Natural killer cell treated with Interleukin-12 subunit alpha and Interleukin-12 subunit beta and Interleukin-15 and Interleukin-18, amount 100 ng/mL, for 72 hours (primary cell): Measurements from ENCODE around the gene LACTB. TPM values are rescaled to one million over a fixed set of nuclear protein-coding genes. Genes with fewer than 3 reads are reported as not detected.

Source experiments
- ATAC-seq, 2 donors: fragments of 150-1000 bp; cut with Tn5 transposase in 1 of 2; sonication (Bioruptor Pico), chemical (Tn5 transposase) in 1 of 2; 2 replicates each; pipeline ENCODE4 v1.10.0; 2021
- DNase-seq: peaks from one replicate; pipeline ENCODE4 v3.0.0; 2022; ENCODE audit warnings: low spot score
- H3K27ac Mint-ChIP-seq, 2 donors: 1 replicate in 1 of 2; 2 replicates in 1 of 2; pipeline ENCODE4 v1.8.0; 2022; ENCODE audit warnings: mixed read lengths in 2 of 2, mild to moderate bottlenecking in 1 of 2, moderate library complexity in 1 of 2
- H3K27me3 Mint-ChIP-seq, 2 donors: 1 replicate in 1 of 2; 2 replicates in 1 of 2; pipeline ENCODE4 v1.8.0; 2022; ENCODE audit warnings: mixed read lengths in 2 of 2
- H3K36me3 Mint-ChIP-seq: one replicate; pipeline ENCODE4 v1.8.0; 2022; ENCODE audit warnings: mixed read lengths
- H3K4me1 Mint-ChIP-seq, 2 donors: 1 replicate in 1 of 2; 2 replicates in 1 of 2; pipeline ENCODE4 v1.8.0; 2022; ENCODE audit warnings: low read depth in 2 of 2, mixed read lengths in 2 of 2, mild to moderate bottlenecking in 1 of 2
- H3K4me3 Mint-ChIP-seq: one replicate; pipeline ENCODE4 v1.8.0; 2022; ENCODE audit warnings: mixed read lengths
- H3K9me3 Mint-ChIP-seq: 2 replicates; pipeline ENCODE4 v1.8.0; 2022; ENCODE audit warnings: mixed read lengths
- total RNA-seq, 2 donors: library from RNA; stranded (reverse); gene quantifications; one replicate each; pipeline ENCODE4 v1.2.3, GENCODE V29; 2022

The LACTB gene
- 10 to 100 TPM; 16.7 to 43.6 TPM for total RNA-seq

GRCh38 chr15:63121382-63122001 is at the start of gene LACTB:
LACTB (plus strand) TSS chr15:63121861; CDS start chr15:63121872, 11 bp downstream.
- Mint-ChIP-seq H3K4me3 (peak within 1 kb of the TSS; percentile 91), H3K4me1 (peaks cover 14 to 21% of the 10 kb centered on the region in 2 donors), H3K27me3 (no peaks in the 10 kb centered on the region), H3K27ac (peak within 1 kb of the TSS; percentile 79 to 92), H3K9me3 (no peaks in the 10 kb centered on the region), H3K36me3 (peaks cover 22% of the 10 kb centered on the region)
- ATAC-seq (peak; percentile 92), DNase-seq (peak; percentile 88)

- DNase-seq (no peak), ATAC-seq (no peak)
- H3K27me3 Mint-ChIP-seq, result no peaks in the 10 kb centered on the region
- H3K27ac Mint-ChIP-seq, result no peak overlapping the region
- no peak overlapping the region for H3K4me3 Mint-ChIP-seq
- H3K36me3 Mint-ChIP-seq, result peaks cover 5% of the 10 kb centered on the region
- H3K9me3 Mint-ChIP-seq, result no peaks in the 10 kb centered on the region
- peaks cover 0 to 4% of the 10 kb centered on the region in 2 donors for H3K4me1 Mint-ChIP-seq
These were observed 49.5 kb upstream of the LACTB start for GRCh38 chr15:63072023-63072650.

GRCh38 chr15:63072809-63073277 is 48.8 kb upstream of the LACTB start:
- Mint-ChIP-seq H3K36me3 (peaks cover 5% of the 10 kb centered on the region), H3K27me3 (peaks cover 0 to 2% of the 10 kb centered on the region in 2 donors), H3K4me1 (peaks cover 0 to 6% of the 10 kb centered on the region in 2 donors), H3K4me3 (no peak overlapping the region), H3K9me3 (no peaks in the 10 kb centered on the region), H3K27ac (no peak overlapping the region)
- ATAC-seq (no peak), DNase-seq (no peak)

GRCh38 chr15:63073497-63074172 is 48.0 kb upstream of the LACTB start:
- H3K27ac Mint-ChIP-seq, result no peak overlapping the region
- no peaks in the 10 kb centered on the region for H3K9me3 Mint-ChIP-seq
- peak in 1 of 2 donors; percentile 33 for ATAC-seq
- DNase-seq, result no peak
- H3K27me3 Mint-ChIP-seq, result peaks cover 0 to 2% of the 10 kb centered on the region in 2 donors
- peaks cover 0 to 6% of the 10 kb centered on the region in 2 donors for H3K4me1 Mint-ChIP-seq
- H3K36me3 Mint-ChIP-seq, result no peaks in the 10 kb centered on the region
- H3K4me3 Mint-ChIP-seq, result no peak overlapping the region

GRCh38 chr15:63075015-63075983 is 46.4 kb upstream of the LACTB start:
- Mint-ChIP-seq H3K9me3 (no peaks in the 10 kb centered on the region), H3K36me3 (no peaks in the 10 kb centered on the region), H3K4me1 (peaks cover 0 to 6% of the 10 kb centered on the region in 2 donors), H3K4me3 (no peak overlapping the region), H3K27me3 (peaks cover 0 to 2% of the 10 kb centered on the region in 2 donors), H3K27ac (peak overlapping the region in 1 of 2 donors; percentile 53)
- no peak for DNase-seq
- ATAC-seq, result no peak

GRCh38 chr15:63075984-63076713 is 45.5 kb upstream of the LACTB start:
- Mint-ChIP-seq H3K27ac (peak overlapping the region in 1 of 2 donors; percentile 53), H3K4me1 (peaks cover 0 to 6% of the 10 kb centered on the region in 2 donors), H3K36me3 (no peaks in the 10 kb centered on the region), H3K27me3 (peaks cover 0 to 2% of the 10 kb centered on the region in 2 donors), H3K4me3 (no peak overlapping the region), H3K9me3 (no peaks in the 10 kb centered on the region)
- DNase-seq, result no peak
- ATAC-seq, result no peak

GRCh38 chr15:63076714-63077046 is 45.0 kb upstream of the LACTB start:
- DNase-seq, result no peak
- Mint-ChIP-seq H3K4me3 (no peak overlapping the region), H3K27ac (peak overlapping the region in 1 of 2 donors; percentile 58), H3K9me3 (no peaks in the 10 kb centered on the region), H3K36me3 (no peaks in the 10 kb centered on the region), H3K4me1 (peaks cover 0 to 6% of the 10 kb centered on the region in 2 donors), H3K27me3 (peaks cover 0 to 2% of the 10 kb centered on the region in 2 donors)
- ATAC-seq, result no peak

- peaks cover 0 to 6% of the 10 kb centered on the region in 2 donors for H3K4me1 Mint-ChIP-seq
- H3K27ac Mint-ChIP-seq, result no peak overlapping the region
- H3K4me3 Mint-ChIP-seq, result no peak overlapping the region
- peaks cover 0 to 2% of the 10 kb centered on the region in 2 donors for H3K27me3 Mint-ChIP-seq
- ATAC-seq (no peak), DNase-seq (no peak)
- H3K36me3 Mint-ChIP-seq, result no peaks in the 10 kb centered on the region
- H3K9me3 Mint-ChIP-seq, result no peaks in the 10 kb centered on the region
These were observed 43.7 kb upstream of the LACTB start for GRCh38 chr15:63077952-63078351.

GRCh38 chr15:63079947-63080626 is 41.6 kb upstream of the LACTB start:
- Mint-ChIP-seq H3K4me3 (no peak overlapping the region), H3K4me1 (peaks cover 0 to 6% of the 10 kb centered on the region in 2 donors), H3K9me3 (no peaks in the 10 kb centered on the region), H3K27ac (no peak overlapping the region), H3K36me3 (no peaks in the 10 kb centered on the region), H3K27me3 (peaks cover 0 to 2% of the 10 kb centered on the region in 2 donors)
- no peak for ATAC-seq
- no peak for DNase-seq

GRCh38 chr15:63080634-63081250 is 40.9 kb upstream of the LACTB start:
- no peaks in the 10 kb centered on the region for H3K36me3 Mint-ChIP-seq
- no peaks in the 10 kb centered on the region for H3K9me3 Mint-ChIP-seq
- no peak overlapping the region for H3K4me3 Mint-ChIP-seq
- peaks cover 0 to 6% of the 10 kb centered on the region in 2 donors for H3K4me1 Mint-ChIP-seq
- peaks cover 0 to 2% of the 10 kb centered on the region in 2 donors for H3K27me3 Mint-ChIP-seq
- DNase-seq (no peak), ATAC-seq (no peak)
- no peak overlapping the region for H3K27ac Mint-ChIP-seq

- no peak for ATAC-seq
- no peak overlapping the region for H3K4me3 Mint-ChIP-seq
- H3K27me3 Mint-ChIP-seq, result peaks cover 0 to 2% of the 10 kb centered on the region in 2 donors
- DNase-seq, result no peak
- no peaks in the 10 kb centered on the region for H3K36me3 Mint-ChIP-seq
- no peak overlapping the region for H3K27ac Mint-ChIP-seq
- no peaks in the 10 kb centered on the region for H3K9me3 Mint-ChIP-seq
- H3K4me1 Mint-ChIP-seq, result peaks cover 0 to 2% of the 10 kb centered on the region in 2 donors
These were observed 39.3 kb upstream of the LACTB start for GRCh38 chr15:63082366-63082765.

- DNase-seq (no peak), ATAC-seq (no peak)
- no peaks in the 10 kb centered on the region for H3K36me3 Mint-ChIP-seq
- H3K9me3 Mint-ChIP-seq, result no peaks in the 10 kb centered on the region
- H3K27me3 Mint-ChIP-seq, result no peaks in the 10 kb centered on the region
- H3K4me3 Mint-ChIP-seq, result no peak overlapping the region
- no peaks in the 10 kb centered on the region for H3K4me1 Mint-ChIP-seq
- H3K27ac Mint-ChIP-seq, result no peak overlapping the region
These were observed 38.6 kb upstream of the LACTB start for GRCh38 chr15:63083044-63083443.
